Loucy (cell line): ENCODE results near the gene SETBP1.

Experiments
- EZH2phosphoT487 ChIP-seq: fragments of 200-600 bp; IDR thresholded peaks from 2 replicates; pipeline ENCODE4 v1.6.1; 2018; ENCODE audit warnings: antibody characterized with exemption, mild to moderate bottlenecking, moderate library complexity, borderline replicate concordance
- TF ChIP-seq, protein P1 (sequence below): fragments of 200-600 bp; sonication (generic); conservative IDR thresholded peaks from 2 replicates; pipeline ENCODE4 v1.5.1; 2014; ENCODE audit warnings: mild to moderate bottlenecking, antibody characterized with exemption, low read length

DNA sequence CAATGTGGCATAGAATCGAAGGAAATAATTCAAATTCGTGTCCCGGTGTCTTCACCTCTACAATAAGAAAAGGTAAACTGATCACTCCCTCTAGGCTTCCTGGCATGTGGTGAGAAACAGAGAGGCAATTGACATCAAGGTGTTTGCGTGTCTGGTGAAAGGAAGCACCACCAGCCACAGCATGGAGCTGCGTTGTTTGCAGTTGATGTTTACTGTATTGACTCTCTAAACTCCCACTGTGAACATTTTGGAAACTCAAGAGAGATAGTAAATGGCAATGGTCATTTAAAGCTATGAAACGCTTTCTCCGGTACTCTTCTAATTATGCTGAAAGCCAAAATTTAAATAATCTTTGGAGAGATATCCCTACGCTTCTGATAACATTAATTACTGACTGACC lies 82.6 kb downstream of the SETBP1 start:
- TF ChIP-seq, protein P1, sequence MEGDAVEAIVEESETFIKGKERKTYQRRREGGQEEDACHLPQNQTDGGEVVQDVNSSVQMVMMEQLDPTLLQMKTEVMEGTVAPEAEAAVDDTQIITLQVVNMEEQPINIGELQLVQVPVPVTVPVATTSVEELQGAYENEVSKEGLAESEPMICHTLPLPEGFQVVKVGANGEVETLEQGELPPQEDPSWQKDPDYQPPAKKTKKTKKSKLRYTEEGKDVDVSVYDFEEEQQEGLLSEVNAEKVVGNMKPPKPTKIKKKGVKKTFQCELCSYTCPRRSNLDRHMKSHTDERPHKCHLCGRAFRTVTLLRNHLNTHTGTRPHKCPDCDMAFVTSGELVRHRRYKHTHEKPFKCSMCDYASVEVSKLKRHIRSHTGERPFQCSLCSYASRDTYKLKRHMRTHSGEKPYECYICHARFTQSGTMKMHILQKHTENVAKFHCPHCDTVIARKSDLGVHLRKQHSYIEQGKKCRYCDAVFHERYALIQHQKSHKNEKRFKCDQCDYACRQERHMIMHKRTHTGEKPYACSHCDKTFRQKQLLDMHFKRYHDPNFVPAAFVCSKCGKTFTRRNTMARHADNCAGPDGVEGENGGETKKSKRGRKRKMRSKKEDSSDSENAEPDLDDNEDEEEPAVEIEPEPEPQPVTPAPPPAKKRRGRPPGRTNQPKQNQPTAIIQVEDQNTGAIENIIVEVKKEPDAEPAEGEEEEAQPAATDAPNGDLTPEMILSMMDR = no peak
- no peak for TF ChIP-seq EZH2phosphoT487
